RWPE1 (cell line): ENCODE results near the gene ASPSCR1.

Experiments used
- CTCF ChIA-PET: fragments of 350-600 bp; sonication (Branson Sonifier 250); formaldehyde crosslinking; extraction: SDS; loops from one replicate; lab custom pipeline; 2021; lab: Yijun Ruan, JAX
- POLR2A ChIA-PET: fragments of 400-600 bp; formaldehyde crosslinking; extraction: SDS; loops from one replicate; lab custom pipeline; 2020; ENCODE audit warnings: antibody characterized with exemption; ENCODE audit not compliant: low non-redundant PET; lab: Yijun Ruan, JAX
- DNase-seq: peaks from one replicate; pipeline ENCODE4 v3.0.0; 2012; ENCODE audit warnings: low spot score
- H3K27ac ChIP-seq: fragments of 450-650 bp; 2 replicates; pipeline ENCODE4 v1.5.1; 2017
- TF ChIP-seq, protein P1 (sequence below): fragments of 450-650 bp; conservative IDR thresholded peaks from 2 replicates; pipeline ENCODE4 v1.5.1; 2017; ENCODE audit warnings: low read depth, mild to moderate bottlenecking

Gene ASPSCR1

DNA sequence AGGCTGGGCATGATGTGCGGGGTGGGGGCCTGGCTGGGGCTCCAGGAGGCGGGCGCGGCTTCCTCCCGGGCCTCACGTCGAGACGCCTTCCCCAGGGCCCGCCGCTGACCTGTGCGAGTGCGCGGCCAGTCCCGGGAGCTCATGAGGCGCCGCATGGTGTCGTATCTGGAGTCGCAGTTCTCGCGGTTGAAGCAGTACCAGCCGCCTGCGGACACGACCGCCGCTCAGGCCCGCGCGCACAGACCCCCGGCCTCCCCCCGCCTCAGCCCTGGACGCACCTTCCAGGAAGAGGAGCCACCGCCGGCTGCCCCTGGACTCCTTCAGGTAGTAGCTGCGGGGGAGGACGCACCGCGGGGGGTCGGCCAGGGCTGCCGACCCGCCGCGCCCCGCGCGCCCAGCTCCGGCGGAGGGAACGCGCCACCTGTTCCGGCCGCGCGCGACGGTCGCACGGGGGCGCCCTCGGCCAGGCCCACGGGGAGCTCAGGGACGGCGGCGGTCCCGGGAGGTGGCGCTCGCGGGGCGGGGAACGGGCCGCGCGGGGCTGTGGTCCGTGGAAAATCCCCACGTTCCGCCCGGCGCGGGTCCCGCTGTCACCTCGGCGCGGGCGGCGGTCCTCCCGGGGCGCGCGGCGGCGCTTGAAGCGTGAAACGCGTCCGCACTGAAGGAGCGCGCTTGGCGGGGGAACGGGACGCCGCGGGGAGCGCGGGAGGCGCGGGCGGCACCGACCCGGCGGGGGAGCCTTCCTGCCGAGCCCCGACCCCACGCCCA lies 17.9 kb upstream of the ASPSCR1 start:
- peak; percentile 41 for DNase-seq
- H3K27ac ChIP-seq, result no peak overlapping the region
- ChIA-PET POLR2A (interaction anchor here (1.0 kb wide), 1 partner anchor 61 kb away, joined by 4 read pairs; no protein-coding TSS in a partner anchor), CTCF (interaction anchor here (0.5 to 3.2 kb wide), 37 partner anchors 9 to 1951 kb away, joined by 3 to 128 read pairs (median 4); partner anchors contain the start of genes CENPX, LRRC45 and RAC3)
- TF ChIP-seq, protein P1, sequence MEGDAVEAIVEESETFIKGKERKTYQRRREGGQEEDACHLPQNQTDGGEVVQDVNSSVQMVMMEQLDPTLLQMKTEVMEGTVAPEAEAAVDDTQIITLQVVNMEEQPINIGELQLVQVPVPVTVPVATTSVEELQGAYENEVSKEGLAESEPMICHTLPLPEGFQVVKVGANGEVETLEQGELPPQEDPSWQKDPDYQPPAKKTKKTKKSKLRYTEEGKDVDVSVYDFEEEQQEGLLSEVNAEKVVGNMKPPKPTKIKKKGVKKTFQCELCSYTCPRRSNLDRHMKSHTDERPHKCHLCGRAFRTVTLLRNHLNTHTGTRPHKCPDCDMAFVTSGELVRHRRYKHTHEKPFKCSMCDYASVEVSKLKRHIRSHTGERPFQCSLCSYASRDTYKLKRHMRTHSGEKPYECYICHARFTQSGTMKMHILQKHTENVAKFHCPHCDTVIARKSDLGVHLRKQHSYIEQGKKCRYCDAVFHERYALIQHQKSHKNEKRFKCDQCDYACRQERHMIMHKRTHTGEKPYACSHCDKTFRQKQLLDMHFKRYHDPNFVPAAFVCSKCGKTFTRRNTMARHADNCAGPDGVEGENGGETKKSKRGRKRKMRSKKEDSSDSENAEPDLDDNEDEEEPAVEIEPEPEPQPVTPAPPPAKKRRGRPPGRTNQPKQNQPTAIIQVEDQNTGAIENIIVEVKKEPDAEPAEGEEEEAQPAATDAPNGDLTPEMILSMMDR, result peak; percentile 99

DNA sequence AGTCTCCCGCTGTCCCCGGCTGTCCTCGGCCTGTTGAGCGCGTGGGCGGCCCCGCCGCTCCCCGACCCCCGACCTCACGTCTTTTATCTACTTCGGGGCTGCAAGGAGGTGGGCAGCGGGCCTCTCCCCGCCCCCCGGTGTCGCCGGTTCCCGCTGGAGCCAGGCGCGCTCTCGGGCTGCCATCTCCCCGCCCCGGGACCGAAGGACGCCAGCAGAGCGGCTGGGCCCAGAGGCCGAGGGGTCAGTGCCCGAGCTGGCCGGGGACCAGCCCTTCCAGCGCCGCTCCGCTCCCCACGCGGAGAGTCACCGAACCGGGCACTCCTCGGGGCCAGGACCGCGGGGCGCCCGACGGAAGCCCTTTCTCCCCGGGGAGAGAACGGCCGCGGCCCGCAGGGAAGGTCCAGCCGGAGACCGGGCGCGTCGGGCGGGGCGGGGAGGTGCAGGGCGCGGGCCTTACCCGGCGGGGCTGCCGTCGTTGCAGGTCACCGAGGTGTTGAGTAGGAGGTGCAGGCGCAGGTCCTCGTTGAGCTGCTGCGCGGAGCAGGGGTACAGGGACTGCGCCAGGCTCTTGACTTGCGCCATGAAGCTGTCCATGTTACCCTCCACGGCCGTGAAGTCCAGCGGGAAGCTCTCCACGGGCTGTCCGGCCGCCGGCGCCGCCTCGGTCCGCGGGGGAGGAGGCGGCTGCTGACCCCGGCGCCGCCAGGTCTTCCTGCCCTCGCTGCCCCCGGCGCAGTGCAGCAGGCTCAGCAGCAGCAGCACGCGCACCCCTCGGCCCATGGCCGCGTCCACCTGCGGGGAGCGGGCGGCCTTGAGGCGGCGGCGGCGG lies 17.1 kb upstream of the ASPSCR1 start:
- no peak for DNase-seq
- no peak overlapping the region for H3K27ac ChIP-seq
- TF ChIP-seq, protein P1, result no peak

DNA sequence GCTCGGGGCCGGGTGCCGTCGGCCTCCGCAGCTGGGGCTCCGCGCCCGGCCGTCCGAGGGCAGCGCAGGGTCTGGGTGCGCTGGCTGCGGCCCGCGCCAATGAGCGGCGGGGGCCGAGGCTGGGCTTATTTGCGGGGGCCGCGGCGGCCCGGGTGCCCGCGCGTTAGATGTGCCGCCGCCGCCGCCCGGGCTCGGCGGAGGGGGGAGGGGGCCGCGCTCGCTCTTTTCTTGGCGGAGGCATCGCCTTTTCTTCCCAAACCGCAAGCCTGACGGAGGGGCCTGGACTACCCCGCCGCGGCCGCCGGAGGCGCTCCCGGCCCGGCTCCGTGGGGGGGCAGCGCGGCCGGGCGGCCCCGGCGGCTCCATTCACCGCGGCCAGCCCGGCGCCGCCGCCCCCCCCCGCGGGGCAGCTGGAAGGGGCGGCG lies 16.3 kb upstream of the ASPSCR1 start, which contains the start of gene NOTUM:
TSS of gene NOTUM (minus strand) at position 101 of the 425 bp plus-strand sequence. CDS start 278 bp downstream, outside the sequence.
- TF ChIP-seq, protein P1, result peak; percentile 60
- CTCF ChIA-PET, result interaction anchor here (1.4 to 3.2 kb wide), 5 partner anchors 22 to 76 kb away, joined by 4 to 128 read pairs (median 12); partner anchors contain the start of genes CENPX, DCXR and LRRC45
- H3K27ac ChIP-seq, result no peak within 1 kb of the TSS
- POLR2A ChIA-PET, result no interaction called here
- no peak for DNase-seq

More for the DNA sequence above, 17.1 kb upstream of the ASPSCR1 start:
- ChIA-PET POLR2A (interaction anchor here (1.0 kb wide), 1 partner anchor 60 kb away, joined by 4 read pairs; no protein-coding TSS in a partner anchor), CTCF (interaction anchor here (0.6 to 3.2 kb wide), 29 partner anchors 8 to 330 kb away, joined by 3 to 128 read pairs (median 6); partner anchors contain the start of genes CENPX, DCXR, LRRC45 and RAC3)

DNA sequence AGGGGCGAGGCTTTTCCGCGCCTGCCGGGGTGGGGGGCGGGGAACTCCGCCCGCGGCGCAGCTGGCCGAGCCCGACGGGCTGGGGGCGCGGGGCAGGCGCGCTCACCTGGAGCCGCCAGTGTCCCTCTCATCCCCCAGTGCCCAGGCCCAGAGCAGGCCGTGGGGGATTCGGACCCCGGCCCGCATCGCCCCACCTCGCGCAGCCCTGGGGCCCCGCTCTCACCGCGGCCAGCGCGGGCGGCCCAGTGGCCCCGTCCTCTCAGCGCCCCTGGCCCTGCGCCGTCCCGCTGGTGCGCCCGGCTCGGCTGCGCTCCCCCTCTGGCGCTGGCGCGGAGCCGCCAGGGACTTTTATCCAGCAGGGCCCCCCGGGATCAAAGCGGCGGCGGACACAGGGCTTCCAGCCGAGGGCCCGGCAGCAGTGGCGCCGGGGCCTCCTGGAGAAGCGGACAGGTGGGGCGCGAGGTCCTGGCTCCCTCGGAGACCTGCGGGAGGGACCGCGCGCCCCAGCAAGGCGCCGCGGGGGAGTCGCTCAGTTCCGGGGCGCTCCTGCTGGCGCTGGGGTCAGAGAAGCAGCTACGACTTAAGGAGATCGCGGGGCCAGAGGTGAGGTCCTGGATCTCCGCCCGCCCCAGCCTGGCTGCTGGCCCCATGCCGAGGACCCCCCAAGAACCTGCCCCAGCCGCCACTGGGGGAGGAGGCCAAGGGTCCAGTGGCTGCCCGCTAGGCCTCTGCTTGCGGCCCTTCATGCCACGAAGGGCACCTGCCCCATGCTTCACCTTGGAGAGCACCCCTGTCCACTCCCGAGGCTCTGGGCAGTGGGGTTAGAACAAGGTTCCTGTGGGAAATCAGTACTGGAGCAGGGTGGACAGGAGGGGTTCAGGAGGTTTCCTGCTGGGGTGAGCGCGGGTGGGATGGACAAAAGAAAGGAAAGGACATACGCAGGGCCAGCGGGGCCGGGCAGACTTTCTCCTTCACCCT lies 15.6 kb upstream of the ASPSCR1 start:
- DNase-seq, result no peak
- ChIA-PET CTCF (interaction anchor here (0.7 to 3.2 kb wide), 5 partner anchors 51 to 76 kb away, joined by 3 to 128 read pairs (median 6); partner anchors contain the start of genes CENPX, DCXR, LRRC45 and RAC3), POLR2A (no interaction called here)
- no peak overlapping the region for H3K27ac ChIP-seq
- TF ChIP-seq, protein P1, result no peak; the same call in 1 of the 2 replicates

DNA sequence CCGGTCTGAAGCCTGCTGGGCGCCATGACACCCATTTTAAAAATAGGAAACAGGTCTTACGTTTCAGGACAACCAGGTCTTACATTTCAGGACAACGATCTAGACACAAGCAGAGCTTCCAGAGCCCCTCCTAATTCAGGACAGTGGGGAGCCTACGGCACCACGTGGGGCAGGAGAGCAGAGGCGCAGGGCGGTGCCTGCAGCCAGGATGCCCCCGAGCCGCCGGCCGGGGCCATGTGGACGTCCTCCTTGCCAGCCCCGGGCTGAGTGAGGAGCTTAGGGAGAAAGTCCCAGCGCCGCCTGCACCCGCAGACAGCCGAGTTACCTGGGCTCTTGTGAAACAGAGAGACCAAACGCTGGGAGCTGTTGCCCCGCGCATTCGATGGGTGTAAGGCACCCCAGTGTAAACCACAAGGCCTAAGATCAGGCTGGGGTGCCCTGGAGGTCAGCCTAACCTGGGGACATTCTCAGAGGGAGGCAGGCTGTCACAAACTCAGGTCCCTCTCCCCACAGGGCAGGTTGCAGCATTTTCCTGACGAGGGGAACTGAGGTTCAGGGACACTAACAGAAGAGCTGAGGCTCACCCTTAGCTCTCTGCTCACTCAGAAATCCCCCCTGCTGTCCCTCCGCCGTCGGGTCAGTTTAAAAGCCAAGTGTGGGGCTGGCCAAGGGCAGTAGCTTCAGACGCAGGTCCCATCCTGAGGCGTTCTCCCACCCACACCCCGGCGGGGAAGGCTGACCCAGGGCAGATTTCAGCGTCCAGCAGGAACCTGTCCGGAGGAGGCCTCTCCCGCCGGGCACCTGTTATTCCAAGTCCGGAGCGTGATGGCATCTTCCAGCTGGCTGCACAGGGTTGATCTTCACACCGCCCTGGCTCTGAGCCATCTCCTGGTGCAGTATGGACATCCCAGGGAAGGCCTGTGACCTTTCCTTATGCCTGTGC lies 14.7 kb upstream of the ASPSCR1 start:
- ChIA-PET CTCF (interaction anchor here (1.0 kb wide), 1 partner anchor 68 kb away, joined by 4 read pairs; the partner anchor contains the start of gene RAC3), POLR2A (no interaction called here)
- no peak overlapping the region for H3K27ac ChIP-seq
- DNase-seq, result no peak
- TF ChIP-seq, protein P1, result no peak
